B cell (primary cell): ENCODE data around the gene ANP32A.

Source experiments
- EZH2 ChIP-seq: IDR thresholded peaks from 2 replicates; pipeline ENCODE4 v1.6.1; 2012; ENCODE audit warnings: borderline replicate concordance, low read depth, mild to moderate bottlenecking, moderate library complexity, low read length; ENCODE audit not compliant: insufficient read depth, poor library complexity, severe bottlenecking
- TF ChIP-seq, protein P1 (sequence below): fragments of 200-600 bp; IDR thresholded peaks from one replicate; pipeline ENCODE4 v1.8.0; 2022; ENCODE audit warnings: antibody characterized with exemption, mild to moderate bottlenecking

DNA sequence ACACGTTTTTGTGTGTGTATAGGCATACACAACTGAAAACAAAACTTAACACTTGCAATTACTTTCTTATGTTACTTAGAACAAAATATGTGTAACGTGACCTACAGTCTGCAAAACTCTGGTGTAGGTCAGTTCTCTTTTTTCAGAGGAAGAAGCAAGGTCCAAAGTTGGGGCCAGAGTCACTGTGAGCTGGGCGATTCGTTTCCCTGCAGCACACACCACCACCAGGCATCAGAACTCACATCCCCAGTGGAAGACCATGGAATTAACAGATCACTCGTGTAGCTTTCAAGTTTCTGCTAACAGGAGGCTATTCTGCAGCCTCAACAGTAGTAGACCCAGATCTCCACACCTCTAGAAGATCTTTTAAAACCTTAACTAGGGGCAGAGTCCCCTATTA lies 25.8 kb downstream of the ANP32A start:
- no peak for TF ChIP-seq EZH2
- TF ChIP-seq, protein P1, sequence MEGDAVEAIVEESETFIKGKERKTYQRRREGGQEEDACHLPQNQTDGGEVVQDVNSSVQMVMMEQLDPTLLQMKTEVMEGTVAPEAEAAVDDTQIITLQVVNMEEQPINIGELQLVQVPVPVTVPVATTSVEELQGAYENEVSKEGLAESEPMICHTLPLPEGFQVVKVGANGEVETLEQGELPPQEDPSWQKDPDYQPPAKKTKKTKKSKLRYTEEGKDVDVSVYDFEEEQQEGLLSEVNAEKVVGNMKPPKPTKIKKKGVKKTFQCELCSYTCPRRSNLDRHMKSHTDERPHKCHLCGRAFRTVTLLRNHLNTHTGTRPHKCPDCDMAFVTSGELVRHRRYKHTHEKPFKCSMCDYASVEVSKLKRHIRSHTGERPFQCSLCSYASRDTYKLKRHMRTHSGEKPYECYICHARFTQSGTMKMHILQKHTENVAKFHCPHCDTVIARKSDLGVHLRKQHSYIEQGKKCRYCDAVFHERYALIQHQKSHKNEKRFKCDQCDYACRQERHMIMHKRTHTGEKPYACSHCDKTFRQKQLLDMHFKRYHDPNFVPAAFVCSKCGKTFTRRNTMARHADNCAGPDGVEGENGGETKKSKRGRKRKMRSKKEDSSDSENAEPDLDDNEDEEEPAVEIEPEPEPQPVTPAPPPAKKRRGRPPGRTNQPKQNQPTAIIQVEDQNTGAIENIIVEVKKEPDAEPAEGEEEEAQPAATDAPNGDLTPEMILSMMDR, result no peak
